PC-3 (cell line): ENCODE data around the gene KRT40.

Source experiments
- CTCF ChIP-seq: fragments of 300-600 bp; sonication (generic); conservative IDR thresholded peaks from 2 replicates; pipeline ENCODE4 v1.5.1; 2017; ENCODE audit warnings: antibody characterized with exemption, low read depth, mild to moderate bottlenecking, low read length
- EZH2 ChIP-seq: fragments of 300-600 bp; sonication (generic); IDR thresholded peaks from one replicate; pipeline ENCODE4 v1.6.1; 2017; ENCODE audit warnings: antibody characterized with exemption, mild to moderate bottlenecking, low read length; ENCODE audit not compliant: unreplicated experiment
- EZH2phosphoT487 ChIP-seq: fragments of 300-600 bp; sonication (generic); IDR thresholded peaks from 2 replicates; pipeline ENCODE4 v1.6.1; 2018; ENCODE audit warnings: mild to moderate bottlenecking, antibody characterized with exemption, low read length, borderline replicate concordance

GRCh38 chr17:40981115-40981514 is 3.0 kb downstream of the KRT40 start:
- TF ChIP-seq CTCF (no peak), EZH2 (no peak), EZH2phosphoT487 (no peak)
